ENCODE results near the gene PLA2G4F. TPM values are rescaled to one million over a fixed set of nuclear protein-coding genes. Genes with fewer than 3 reads are reported as not detected.

Gene PLA2G4F
- total RNA-seq, 1 experiment from 2014 or later: not detected

DNA sequence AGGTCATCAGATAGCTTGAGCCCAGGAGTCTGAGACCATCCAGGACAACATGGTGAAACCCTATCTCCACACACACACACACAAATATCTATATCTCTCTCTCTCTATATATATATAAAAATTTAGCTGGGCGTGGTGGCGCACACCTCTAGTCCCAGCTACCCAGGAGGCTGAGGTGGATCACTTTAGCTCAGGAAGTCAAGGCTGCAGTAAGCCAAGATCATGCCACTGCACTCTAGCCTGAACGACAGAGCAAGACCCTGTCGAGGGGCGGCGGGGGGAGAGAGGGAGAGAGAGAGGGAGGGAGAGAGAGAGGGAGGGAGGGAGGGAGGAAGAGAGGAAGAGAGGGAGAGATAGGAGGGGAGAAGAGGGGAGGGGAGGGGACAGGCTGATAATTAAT, 28.0 kb downstream of the PLA2G4F start:
- H2BK20ac ChIP-seq (ENCODE audit: low read depth, low read length, poor library complexity, severe bottlenecking): no peak overlapping the region
- no peaks in the 10 kb centered on the region for H3K9me3 ChIP-seq (ENCODE audit: control insufficient read depth, low read depth, low read length)
- TF ChIP-seq CTCF (conservative IDR thresholded peaks at IDR 0.05): no peak
- no peak overlapping the region for H3T11ph ChIP-seq (ENCODE audit: low read length)
- H2BK15ac ChIP-seq (ENCODE audit: low read depth, low read length): no peak overlapping the region
- H3K79me2 ChIP-seq (ENCODE audit: insufficient read depth, low read length): no peaks in the 10 kb centered on the region
- H2BK12ac ChIP-seq (ENCODE audit: insufficient read length, low read depth, low read length): no peak overlapping the region
- no peak overlapping the region for H2BK5ac ChIP-seq (ENCODE audit: insufficient read length, low read length)
- no peak overlapping the region for H3K4me3 Mint-ChIP-seq
- no peaks in the 10 kb centered on the region for H3K36me3 Mint-ChIP-seq (ENCODE audit: insufficient read depth in 1 of 3, low read depth in 3 of 3)
- H4K91ac ChIP-seq (ENCODE audit: insufficient read length, low read depth, low read length): no peak overlapping the region
- H3K56ac ChIP-seq (ENCODE audit: insufficient read length, low read depth, low read length): no peak overlapping the region
- H3K27me3 ChIP-seq (ENCODE audit: insufficient read depth, low read length): no peaks in the 10 kb centered on the region
- no peak overlapping the region for H3K23ac ChIP-seq (ENCODE audit: insufficient read length, low read depth, low read length)
- H3K4me1 ChIP-seq (ENCODE audit: insufficient read depth, low read length): no peaks in the 10 kb centered on the region
- no peaks in the 10 kb centered on the region for H3K9me3 Mint-ChIP-seq
- no peak overlapping the region for H4K5ac ChIP-seq (ENCODE audit: insufficient read length, low read depth, low read length)
- no peak overlapping the region for H3K18ac ChIP-seq (ENCODE audit: insufficient read length, low read depth, low read length)
- WGBS (ENCODE audit: extremely low coverage, insufficient read length, low lambda C conversion rate): no CpG with 5 or more reads among the region's 6 CpGs
- no peak overlapping the region for H3K4me2 ChIP-seq (ENCODE audit: insufficient read depth, insufficient read length, low read length)
- no peaks in the 10 kb centered on the region for H4K20me1 ChIP-seq (ENCODE audit: control insufficient read depth, insufficient read depth, insufficient read length)
- no peak overlapping the region for H3K27ac Mint-ChIP-seq
- H2AFZ ChIP-seq (ENCODE audit: low read length): no peak overlapping the region
- no peak overlapping the region for H3K9ac ChIP-seq (ENCODE audit: extremely low read depth, insufficient read length, low read length)
- no peak overlapping the region for H2BK120ac ChIP-seq (ENCODE audit: low read depth, low read length, poor library complexity, severe bottlenecking)
- no peak overlapping the region for H4K8ac ChIP-seq (replicated peaks; ENCODE audit: insufficient read length, low read depth, low read length)
- no peaks in the 10 kb centered on the region for H3K79me1 ChIP-seq (ENCODE audit: insufficient read depth, low read depth, low read length, poor library complexity, severe bottlenecking)
- no peak for DNase-seq
- H3K27ac ChIP-seq (ENCODE audit: insufficient read length, low read depth, low read length): no peak overlapping the region
- H3K14ac ChIP-seq (ENCODE audit: insufficient read depth, low read length): no peak overlapping the region
- no peak overlapping the region for H2AK5ac ChIP-seq (ENCODE audit: insufficient read length, low read length)
- peaks cover 7 to 12% of the 10 kb centered on the region in 2 experiments for H3K4me1 Mint-ChIP-seq
- H3K4ac ChIP-seq (ENCODE audit: low read depth, low read length): no peak overlapping the region
- no peaks in the 10 kb centered on the region; the same call in 1 of the 2 replicates for H3K27me3 Mint-ChIP-seq (ENCODE audit: low read depth)
- H3K23me2 ChIP-seq (ENCODE audit: insufficient read length, low read depth, low read length, poor library complexity, severe bottlenecking): no peaks in the 10 kb centered on the region
